CD4-positive, alpha-beta T cell treated with Interleukin-10 for 1 hour (primary cell): ENCODE measurements around the gene NOP10.
A peak's percentile ranks its signal among the peaks of the same experiment; 100 is the strongest.
"Not testable (repeated sequence)": the region's sequence is repeated elsewhere in the genome, so short reads cannot be mapped to it uniquely, and the experiment has no call there.

Experiments used
- DNase-seq: peaks from one replicate; pipeline ENCODE4 v3.0.0-alpha.2; 2020

Gene NOP10

DNA sequence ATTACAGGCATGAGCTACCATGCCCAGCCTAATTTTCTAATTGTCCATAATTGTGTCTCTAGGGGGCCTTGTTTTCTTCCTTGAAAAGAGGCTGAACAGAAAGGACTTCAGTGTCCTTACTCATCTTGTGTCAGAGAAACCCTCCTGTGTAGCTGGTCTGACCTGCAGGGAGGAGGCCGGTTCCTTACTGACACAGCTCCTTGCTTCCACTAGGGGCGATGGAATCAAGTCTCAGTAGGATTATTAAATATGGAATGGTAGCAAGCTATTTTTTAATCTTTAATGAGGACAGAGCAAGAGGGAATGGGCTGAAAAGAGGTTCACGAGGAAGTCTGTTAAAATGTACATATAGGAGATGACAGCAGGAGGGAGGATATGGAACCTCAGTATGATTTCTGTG, 15.4 kb upstream of the NOP10 start:
- no peak for DNase-seq

DNA sequence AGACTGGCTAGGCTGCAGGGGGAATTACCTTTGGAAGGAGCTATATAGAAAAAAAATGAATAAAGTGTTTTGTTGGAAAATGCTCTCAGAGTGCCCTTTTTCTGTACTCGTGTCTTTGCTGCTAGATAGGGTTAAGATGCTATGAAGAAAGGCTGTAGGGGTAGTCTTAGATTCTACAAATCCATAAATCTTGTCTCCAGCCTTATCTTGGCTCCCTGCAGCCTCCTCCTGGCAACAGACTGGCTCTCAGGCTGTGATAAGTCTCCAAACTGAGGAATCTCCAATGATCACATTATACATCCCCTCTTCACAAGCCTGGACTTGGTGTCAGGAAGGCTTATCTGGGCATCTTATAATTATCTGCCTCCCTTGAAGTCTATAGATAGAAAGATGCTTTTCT, 14.7 kb upstream of the NOP10 start:
- DNase-seq: no peak

DNA sequence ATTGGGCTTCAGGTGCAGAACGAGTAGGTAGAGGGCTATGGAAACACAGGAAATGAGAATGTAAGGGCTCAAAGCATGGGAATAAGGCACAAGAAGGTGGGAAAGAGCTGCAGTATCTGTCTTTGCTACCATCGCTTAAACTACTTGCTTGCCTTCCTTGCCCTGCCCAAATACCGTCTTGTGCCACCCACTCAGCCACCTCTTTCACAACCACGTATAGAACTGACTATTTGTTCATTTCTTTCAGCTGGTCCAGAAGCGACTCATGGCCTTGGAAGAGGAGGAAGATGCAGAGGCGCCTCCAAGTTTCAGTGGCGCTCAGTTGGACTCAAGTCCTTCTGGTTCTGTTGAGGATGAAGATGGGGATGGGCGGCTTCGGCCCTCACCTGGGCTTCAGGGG, 12.3 kb upstream of the NOP10 start:
- DNase-seq: no peak

DNA sequence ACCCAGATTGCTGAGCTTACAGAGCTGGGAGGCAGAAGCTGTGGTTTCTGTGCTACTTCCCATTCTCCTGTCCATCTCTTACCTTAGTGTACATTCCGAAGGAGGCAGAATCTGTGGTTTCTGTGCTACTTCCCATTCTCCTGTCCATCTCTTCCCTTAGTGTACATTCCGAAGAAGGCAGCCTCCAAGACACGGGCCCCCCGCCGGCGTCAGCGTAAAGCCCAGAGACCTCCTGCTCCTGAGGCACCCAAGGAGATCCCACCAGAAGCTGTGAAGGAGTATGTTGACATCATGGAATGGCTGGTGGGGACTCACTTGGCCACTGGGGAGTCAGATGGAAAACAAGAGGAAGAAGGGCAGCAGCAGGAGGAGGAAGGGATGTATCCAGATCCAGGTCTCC, 11.3 kb upstream of the NOP10 start:
- no peak for DNase-seq

DNA sequence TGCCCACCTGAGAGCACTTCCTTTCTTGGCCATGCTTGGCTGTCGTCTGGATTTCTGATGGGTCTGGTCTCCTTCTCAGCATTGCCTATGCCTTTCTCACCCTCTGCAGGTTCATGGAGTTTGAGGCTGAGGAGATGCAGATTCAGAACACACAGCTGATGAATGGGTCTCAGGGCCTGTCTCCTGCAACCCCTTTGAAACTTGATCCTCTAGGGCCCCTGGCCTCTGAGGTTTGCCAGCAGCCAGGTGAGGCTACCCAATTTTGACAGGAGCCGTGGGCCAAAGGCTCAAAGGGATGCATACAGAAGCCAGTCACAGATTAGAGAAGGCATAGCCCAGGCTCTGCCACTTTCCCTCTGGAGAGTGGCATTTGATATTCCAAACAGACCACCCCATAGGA, 10.7 kb upstream of the NOP10 start:
- no peak for DNase-seq

DNA sequence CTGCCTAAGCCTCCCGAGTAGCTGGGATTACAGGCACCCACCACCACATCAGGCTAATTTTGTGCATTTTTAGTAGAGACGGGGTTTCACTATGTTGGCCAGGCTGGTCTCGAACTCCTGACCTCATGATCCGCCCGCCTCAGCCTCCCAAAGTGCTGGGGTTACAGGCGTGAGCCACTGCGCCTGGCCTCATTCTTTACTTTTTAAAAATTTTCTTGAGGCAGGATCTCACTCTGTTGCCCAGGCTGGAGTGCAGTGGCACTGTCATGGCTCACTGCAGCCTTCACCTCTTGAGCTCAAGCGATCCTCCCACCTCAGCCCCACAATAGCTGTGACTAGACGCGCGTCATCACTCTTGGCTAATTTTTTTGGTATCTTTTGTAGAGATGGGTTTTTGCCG, 10.1 kb upstream of the NOP10 start:
- not testable (repeated sequence) for DNase-seq

DNA sequence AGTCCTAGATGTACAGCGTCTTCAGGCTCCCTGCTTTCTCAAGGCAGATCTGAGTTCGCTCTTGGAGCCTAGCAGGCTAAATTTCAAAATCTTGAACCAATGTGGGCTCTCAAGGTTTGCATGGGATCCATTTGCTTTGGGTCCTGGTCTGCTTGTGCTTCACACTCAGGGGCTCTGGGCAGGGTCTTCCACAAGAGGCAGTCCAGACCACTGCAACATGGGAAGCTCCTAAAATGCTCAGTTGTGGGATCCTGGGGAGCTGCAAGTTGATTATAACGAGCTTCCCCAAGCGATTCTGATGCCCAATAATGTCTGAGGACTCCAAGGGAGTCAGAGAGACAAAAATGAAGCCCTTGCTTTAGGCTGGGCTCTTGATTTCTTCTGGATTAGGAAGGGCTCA, 6.8 kb upstream of the NOP10 start:
- no peak for DNase-seq

DNA sequence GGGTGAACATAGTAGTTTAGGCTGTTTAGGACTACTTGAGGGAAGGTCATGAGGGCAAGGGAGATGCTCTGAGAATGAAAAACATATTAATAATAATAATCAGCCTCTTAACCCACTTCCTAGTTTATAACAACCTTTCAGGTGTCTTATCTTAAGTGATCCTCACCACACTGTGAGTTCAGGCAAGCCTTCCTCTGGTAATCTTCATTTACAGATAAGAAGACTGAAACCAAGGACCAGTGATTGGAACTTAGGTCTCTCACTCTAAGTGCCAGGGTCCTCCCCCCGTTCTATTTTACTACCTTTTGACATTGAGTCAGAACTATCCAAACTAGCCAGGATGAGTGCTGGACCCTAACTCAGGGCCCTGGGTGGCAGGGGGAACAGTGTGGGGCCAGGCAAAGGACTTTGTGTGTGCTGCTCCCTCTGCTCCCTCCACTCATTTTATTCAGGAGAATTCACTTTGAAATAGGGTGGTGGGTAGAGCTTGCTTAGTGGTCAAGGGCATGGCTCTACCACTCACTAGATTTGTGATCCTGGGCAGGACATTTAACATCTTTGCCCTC, 5.9 kb upstream of the NOP10 start:
- no peak for DNase-seq

DNA sequence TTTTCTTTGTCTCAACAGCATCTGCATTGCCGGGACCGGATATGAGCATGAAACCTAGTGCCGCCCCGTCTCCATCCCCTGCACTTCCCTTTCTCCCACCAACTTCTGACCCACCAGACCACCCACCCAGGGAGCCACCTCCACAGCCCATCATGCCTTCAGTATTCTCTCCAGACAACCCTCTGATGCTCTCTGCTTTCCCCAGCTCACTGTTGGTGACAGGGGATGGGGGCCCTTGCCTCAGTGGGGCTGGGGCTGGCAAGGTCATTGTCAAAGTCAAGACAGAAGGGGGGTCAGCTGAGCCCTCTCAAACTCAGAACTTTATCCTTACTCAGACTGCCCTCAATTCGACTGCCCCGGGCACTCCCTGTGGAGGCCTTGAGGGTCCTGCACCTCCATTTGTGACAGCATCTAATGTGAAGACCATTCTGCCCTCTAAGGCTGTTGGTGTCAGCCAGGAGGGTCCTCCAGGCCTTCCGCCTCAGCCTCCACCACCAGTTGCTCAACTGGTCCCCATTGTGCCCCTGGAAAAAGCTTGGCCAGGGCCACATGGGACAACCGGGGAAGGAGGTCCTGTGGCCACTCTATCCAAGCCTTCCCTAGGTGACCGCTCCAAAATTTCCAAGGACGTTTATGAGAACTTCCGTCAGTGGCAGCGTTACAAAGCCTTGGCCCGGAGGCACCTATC, 5.2 kb upstream of the NOP10 start:
- no peak for DNase-seq

DNA sequence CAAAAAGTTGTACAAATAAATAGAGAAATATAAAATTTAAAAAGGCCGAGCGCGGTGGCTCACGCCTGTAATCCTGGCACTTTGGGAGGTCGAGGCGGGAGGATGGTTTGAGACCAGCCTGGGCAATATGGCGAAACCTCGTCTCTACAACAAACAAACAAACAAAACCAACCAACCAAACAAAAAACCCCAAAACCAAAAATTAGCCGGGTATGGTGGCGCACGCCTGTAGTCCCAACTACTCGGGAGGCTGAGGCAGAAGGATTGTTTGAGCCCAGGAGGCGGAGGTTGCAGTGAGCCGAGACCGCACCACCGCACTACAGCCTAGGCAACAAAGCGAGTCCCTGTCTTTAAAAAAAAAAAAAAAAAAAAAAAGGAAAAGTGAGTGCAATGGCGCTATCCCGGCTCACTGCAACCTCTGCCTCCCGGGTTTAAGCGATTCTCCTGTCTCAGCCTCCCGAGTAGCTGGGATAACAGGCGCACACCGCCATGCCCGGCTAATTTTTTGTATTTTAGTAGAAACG, 661 bp downstream of the NOP10 start:
- DNase-seq: not testable (repeated sequence)

DNA sequence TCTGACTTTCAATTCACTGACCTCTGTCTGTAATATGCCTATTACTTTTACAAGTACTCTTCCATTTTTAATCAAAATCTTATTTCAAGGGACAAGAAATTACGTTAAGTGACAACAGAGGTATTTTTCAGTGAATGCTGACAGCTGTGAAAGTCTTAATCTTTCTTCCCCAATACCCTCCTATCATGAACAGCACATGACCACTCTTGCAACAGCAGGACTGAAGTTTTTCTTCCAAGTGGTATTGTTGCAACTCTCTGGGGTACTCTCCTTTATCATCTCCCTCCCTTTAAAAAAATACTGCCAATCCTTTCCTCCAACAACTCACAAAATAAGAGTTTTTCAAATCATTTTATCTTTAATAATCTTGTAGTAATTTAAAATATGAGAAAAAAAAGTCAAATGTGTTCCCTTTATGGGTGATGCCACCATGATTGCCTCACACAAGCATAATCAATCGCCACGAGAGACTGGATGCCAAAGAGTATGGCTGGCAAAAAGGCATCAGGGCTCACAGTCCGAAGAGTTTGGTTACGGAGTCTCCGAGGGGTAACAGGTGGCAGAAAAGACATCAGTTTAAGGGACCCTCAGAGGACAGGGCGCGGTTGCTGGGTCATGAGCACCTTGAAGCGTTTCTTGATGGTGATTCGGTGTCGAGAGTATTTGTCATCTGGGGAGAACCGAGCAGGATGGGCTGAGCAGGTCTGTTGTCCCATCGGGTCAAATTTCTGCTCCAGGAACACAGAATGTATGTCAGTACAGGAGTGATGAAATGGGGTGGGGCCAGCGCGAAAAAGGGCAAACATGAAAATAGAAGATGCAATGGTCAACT, 1.3 kb downstream of the NOP10 start:
- DNase-seq: no peak

DNA sequence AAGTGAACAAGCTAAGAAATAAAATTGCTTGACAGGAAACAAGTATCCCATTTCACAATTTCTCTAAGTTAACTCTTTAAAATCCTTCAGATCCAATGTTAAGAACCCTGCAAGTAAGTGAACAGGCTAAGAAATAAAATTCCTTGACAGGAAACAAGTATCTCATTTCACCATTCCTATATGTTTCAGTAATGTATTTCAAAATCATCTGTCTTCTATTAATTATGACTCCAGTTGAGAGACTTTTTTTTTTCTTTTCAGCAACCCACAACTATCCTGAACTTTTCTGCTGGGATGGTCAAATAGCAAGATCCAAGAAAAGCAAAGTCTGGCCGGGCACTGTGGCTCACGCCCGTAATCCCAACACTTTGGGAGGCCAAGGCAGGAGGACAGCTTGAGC, 3.0 kb downstream of the NOP10 start:
- DNase-seq: no peak

DNA sequence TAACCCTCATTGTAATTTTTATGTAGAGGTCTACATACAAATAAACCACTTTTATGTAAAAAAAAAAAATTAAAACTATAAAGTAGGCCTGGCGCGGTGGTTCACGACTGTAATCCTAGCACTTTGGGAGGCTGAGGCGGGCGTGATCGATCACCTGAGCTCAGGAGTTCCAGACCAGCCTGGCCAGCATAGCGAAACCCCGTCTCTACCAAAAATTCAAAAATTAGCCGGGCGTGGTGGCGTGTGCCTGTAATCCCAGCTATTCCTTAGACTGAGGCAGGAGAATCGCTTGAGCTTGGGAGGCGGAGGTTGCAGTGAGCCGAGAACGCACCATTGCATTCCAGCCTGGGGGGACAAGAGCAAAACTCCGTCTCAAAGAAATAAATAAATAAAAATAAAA, 4.6 kb downstream of the NOP10 start:
- no peak for DNase-seq

DNA sequence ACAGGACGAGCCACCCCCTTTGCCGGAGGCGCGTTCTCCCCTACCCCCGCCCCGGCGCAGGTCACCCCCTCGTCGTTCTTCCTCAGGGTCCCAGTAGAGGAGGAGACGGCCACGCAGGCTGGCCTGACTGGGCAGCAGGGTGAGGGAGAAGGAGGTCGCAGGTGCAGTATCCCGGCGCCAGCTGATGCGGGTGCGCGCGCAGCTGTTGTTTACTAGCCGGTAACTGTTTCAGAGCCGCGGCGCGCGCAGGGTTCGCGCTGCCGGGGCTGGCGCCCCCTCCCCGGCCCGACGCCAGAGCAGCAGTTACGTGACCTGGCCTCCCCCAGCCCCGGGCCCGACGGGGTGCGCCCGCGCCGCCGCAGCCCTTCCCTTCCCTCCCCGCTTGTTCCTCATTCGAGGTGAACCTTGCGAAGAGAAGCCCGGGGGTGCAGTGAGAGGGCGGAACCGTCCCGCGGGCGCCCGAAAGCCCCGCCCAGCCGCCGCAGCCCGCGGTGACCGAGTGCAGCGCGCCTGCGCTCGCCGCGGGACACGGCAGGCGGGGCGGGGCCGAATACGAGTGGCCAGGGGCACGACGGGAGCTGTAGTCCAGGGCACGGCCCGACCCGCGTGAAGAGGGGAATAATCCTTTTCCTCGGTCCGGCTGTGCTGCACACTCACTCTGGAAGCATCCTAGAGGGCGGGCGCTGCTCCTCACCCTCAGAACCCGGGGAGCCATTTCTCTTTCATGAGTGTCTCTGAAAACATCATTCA, 5.2 kb downstream of the NOP10 start, which contains the start of gene SLC12A6:
TSS of gene SLC12A6 (minus strand) at position 225 of the 750 bp plus-strand sequence. CDS start 1,101 bp downstream, outside the sequence.
- peak; percentile 92 for DNase-seq

DNA sequence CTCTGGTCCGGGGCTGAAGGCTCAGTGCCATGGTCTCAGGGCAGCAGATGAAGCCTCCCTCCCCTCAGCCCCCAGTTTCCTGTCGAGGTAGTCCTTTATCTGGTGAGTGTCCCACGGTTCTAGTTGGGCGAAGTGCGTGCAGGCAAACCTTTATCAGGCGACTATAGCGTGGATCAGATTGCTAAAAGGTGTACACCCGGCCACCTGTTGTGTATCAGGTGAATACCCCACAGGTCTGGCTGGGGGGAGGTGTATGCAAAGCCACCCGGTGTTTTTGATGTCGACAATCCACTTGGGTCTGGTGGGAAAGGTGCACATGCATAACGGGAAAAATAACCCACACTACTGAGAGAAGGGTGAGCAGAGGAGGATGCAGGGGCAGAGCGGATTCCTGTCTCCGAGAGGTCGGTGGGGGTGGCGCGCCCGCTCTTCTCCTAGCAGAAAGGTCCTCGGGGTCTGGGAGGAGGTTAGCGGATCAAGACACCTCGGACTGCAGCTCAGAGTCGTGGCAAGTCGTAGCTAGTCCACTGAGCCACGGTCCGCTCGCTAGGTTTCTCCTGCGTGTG, 5.9 kb downstream of the NOP10 start:
- peak; percentile 37 for DNase-seq

DNA sequence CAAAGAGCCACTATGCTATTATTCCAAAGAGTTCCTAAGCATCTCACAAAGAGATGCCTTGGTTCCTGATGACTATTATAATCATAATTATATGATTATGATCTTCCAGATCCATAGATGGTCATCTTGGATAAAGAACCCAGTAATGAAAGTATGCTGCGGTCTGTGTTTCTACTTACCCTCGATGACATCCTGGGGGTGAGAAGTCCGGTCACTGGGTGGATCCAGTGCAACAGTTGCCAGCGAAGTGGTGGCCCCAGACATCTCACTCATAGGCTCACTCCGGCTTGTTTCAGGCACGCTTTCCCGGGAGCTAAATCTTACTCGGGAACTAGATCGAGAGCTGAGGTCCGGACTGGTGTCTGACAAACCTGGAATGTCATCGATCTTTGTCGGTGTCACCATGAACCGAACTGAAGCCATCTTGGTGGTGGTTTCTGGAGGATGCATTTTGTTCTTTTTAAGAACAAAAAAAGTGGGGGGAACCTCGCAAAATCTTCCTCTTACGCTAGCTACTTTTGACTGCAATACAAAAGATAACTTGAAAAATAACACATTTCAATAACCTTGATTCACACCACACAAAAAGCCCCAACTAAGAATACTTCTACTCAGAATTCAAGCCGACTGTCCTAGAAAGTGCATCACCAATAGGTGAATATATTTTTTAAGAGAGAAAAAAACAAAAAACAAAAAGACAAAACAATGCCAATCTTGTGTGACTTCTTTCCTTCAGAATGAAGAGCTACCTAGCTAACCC, 6.5 kb downstream of the NOP10 start:
- DNase-seq: no peak

DNA sequence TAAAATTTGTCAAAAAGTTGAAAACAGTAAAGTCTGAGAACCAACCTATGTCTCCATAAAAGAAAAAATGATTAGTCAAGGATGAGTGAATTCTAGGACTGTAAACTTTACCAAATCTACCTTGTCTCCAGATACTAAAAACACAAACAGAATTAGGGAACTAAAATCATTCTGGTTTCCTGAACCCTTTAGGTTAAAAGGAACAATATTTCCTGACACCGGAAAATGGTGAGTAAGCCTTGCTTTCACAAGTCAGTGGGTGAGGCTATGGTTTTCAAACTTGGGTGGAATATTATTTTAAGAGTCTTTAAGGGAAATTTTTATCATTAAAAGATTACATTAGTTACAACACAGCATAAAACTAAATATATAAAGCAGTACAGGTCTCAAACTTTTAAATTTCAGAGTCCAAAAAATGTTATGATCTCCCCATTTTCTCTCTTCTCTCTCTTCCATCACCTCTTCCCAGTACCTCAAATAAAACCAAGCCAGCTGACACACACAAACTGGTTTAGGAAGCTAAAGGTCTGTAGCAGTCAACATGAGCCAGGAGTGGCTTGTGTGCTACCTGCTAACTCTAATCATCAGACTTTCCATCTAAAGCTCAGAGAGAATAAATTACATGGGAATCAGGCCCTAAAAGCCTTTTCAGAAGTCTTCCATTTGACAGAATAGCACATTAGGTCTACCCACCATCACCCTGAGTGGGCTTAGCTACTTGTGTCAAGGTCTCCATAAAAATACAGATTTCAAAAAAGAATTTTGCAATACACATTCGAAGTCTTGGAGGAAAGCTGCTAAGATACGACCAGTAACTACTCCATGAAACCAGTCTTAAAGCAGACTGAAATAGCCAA, 7.5 kb downstream of the NOP10 start:
- DNase-seq: peak; percentile 45

DNA sequence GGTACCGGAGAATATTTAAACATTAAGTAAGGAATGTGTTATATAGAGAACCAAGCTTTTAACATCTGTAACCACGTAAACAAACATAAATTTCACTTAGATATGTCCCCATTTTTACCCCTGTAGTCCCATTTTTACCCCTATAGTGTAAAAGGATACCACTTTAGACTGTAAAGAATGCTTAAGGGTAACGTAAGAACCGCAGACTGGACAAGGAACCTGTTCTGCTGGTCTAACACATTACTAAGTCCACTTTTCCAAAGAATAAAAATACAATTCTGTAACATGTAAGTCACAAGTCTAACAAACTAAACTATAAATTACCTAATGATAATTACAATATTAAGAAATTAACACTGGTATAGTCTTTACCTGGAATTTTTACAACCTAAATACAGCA, 8.3 kb downstream of the NOP10 start:
- no peak for DNase-seq

DNA sequence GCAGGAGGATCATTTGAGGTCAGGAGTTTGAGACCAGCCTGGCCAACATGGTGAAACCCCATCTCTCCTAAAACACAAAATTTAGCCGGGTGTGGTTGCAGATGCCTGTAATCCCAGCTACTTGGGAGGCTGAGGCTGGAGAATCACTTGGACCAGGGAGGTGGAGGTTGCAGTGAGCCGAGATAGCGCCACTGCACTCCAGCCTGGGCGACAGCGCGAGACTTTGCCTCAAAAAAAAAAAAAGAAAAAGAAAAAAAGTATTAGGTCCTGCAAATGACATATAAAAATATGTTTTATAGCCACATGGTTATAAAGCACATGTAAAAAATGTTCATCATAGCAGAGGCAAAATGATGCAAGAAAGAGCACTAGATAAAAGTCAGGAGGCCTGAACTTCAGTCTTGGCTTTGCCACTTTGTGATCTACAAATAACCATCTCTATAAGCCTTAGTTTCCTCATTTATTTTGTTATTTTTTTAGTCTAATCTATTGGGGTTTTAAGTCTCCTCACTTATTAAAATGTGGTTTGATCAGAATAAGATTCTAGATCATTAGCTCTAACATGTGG, 10.3 kb downstream of the NOP10 start:
- no peak for DNase-seq

DNA sequence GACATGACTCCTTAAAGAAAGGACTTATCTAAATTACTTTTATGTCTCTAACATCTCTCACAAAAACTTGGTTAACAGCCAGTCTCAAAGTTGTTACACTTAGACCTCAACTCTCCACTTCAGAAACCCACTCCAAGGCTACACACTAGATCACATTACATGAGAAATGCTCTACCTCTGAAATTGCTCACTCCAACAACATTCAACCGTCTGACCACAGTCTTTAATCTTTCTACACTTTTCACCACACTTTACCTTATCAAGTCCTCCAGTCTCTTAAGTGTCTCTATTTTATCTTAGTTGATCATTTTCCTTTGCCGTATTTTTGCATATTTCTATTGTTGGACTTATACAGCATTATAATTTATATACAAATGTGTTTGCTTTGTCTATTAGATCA, 11.1 kb downstream of the NOP10 start:
- peak; percentile 49 for DNase-seq

DNA sequence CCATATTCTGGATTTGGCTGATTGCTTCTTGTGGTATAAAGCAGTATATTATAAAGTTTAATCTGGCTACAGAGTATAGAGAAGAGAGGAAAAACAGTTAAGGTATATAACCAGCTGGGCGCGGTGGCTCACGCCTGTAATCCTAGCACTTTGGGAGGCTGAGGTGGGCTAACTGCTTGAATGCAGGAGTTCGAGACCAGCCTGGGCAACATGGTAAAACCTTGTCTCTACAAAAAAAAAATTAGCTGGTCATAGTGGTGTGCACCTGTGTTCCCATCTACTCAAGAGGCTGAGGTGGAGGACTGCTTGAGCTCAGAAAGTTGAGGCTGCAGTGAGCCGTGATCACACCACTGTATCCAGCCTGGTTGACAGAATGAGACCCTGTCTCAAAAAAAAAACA, 12.7 kb downstream of the NOP10 start:
- no peak for DNase-seq
